Upper lobe of left lung (tissue), 6 donors: ENCODE measurements around the gene CYP4F12. TPM values are rescaled to one million over a fixed set of nuclear protein-coding genes. Genes with fewer than 3 reads are reported as not detected.

ENCODE experiments used
- ATAC-seq, 2 donors: fragments of 200-7000 bp; cut with Tn5 transposase; one replicate each; pipeline ENCODE4 v1.9.1; 2022; ENCODE audit warnings: mild to moderate bottlenecking in 2 of 2, moderate library complexity in 2 of 2; ENCODE audit not compliant: low FRiP score in 2 of 2
- DNase-seq, 2 donors: peaks; one replicate each; pipeline ENCODE4 v3.0.0-alpha.2; 2019 to 2020
- H3K27ac ChIP-seq, 4 donors: fragments of 200-600 bp; sonication (generic); one replicate each; pipeline ENCODE4 v1.5.1; 2016 to 2019
- H3K27me3 ChIP-seq, 4 donors: fragments of 200-600 bp; sonication (generic); one replicate each; pipeline ENCODE4 v1.5.1; 2017 to 2019
- H3K36me3 ChIP-seq, 4 donors: fragments of 200-600 bp; sonication (generic); one replicate each; pipeline ENCODE4 v1.5.1; 2016 to 2019
- H3K4me1 ChIP-seq, 4 donors: fragments of 200-600 bp; sonication (generic); one replicate each; pipeline ENCODE4 v1.5.1; 2018 to 2019
- H3K4me3 ChIP-seq, 4 donors: fragments of 200-600 bp; sonication (generic); one replicate each; pipeline ENCODE4 v1.5.1; 2017 to 2019; ENCODE audit warnings: mild to moderate bottlenecking in 2 of 4, moderate library complexity in 1 of 4
- H3K9me3 ChIP-seq, 4 donors: fragments of 200-600 bp; sonication (generic); one replicate each; pipeline ENCODE4 v1.5.1; 2018 to 2019
- EP300 ChIP-seq, 4 donors: sonication (generic); formaldehyde crosslinking; IDR thresholded peaks; one replicate each; pipeline ENCODE4 v1.5.1; 2017; ENCODE audit warnings: antibody characterized with exemption in 4 of 4, control low read depth in 2 of 4
- POLR2A ChIP-seq, 4 donors: fragments of 450-650 bp; IDR thresholded peaks; one replicate each; pipeline ENCODE4 v1.5.1; 2016 to 2017; ENCODE audit warnings: antibody characterized with exemption in 4 of 4, mild to moderate bottlenecking in 2 of 4
- POLR2AphosphoS5 ChIP-seq, 2 donors: sonication (generic); formaldehyde crosslinking; IDR thresholded peaks; one replicate each; pipeline ENCODE4 v1.5.1; 2017; ENCODE audit warnings: antibody characterized with exemption in 2 of 2
- WGBS, 2 donors: methylation state at CpG; one replicate each; pipeline ENCODE4 v1.1.5; 2017 to 2018; 5-methylcytosine and 5-hydroxymethylcytosine counted together
- total RNA-seq, 6 donors: library from RNA; depleted of rRNA in 4 of 6; stranded (reverse); fragments of >200 nt in 4 of 6; gene quantifications; one replicate each; pipeline versions ENCODE4 v1.1.0 to v1.2.1, GENCODE V29; 2016 to 2021
- TF ChIP-seq, protein P1 (sequence below), 6 experiments: fragments of 450-650 bp in 4 of 6; fragments of 200-600 bp in 2 of 6; sonication (generic) in 2 of 6; IDR thresholded peaks; one replicate each; pipeline ENCODE4 v1.5.1; 2016 to 2019; ENCODE audit warnings: antibody characterized with exemption in 6 of 6
- donor health status: DM: no; HTN: no; CAD: no; lungs with moderate emphysema.
- donor health status: DM: no; HTN: yes; CAD: no; lungs with severe emphysema.

Gene CYP4F12
- total RNA-seq, 6 donors from 2014 or later = 0.30 to 16.8 (median 2.0) TPM

DNA sequence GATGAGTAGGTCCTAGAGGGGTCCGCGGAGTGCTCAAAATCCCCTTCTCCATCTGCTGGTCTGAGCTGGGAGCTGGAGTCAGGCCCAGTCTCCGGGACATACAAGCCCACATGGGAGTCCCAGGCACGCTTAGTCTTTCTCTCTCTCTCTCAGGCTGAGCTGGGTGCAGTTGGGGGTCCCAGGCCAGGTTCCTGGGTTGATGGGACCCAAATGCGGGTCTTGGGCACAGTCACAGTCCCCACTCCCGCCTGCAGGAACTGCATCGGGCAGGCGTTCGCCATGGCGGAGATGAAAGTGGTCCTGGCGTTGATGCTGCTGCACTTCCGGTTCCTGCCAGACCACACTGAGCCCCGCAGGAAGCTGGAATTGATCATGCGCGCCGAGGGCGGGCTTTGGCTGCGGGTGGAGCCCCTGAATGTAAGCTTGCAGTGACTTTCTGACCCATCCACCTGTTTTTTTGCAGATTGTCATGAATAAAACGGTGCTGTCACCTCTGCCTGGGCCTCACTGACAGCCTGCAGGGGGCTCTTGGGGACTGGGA, 23.8 kb downstream of the CYP4F12 start:
- H3K27me3 ChIP-seq = no peaks in the 10 kb centered on the region
- no peak for ATAC-seq
- H3K36me3 ChIP-seq = no peaks in the 10 kb centered on the region
- TF ChIP-seq POLR2AphosphoS5 (IDR thresholded peaks at IDR 0.05) = no peak
- TF ChIP-seq POLR2A (IDR thresholded peaks at IDR 0.05) = no peak
- TF ChIP-seq, protein P1, sequence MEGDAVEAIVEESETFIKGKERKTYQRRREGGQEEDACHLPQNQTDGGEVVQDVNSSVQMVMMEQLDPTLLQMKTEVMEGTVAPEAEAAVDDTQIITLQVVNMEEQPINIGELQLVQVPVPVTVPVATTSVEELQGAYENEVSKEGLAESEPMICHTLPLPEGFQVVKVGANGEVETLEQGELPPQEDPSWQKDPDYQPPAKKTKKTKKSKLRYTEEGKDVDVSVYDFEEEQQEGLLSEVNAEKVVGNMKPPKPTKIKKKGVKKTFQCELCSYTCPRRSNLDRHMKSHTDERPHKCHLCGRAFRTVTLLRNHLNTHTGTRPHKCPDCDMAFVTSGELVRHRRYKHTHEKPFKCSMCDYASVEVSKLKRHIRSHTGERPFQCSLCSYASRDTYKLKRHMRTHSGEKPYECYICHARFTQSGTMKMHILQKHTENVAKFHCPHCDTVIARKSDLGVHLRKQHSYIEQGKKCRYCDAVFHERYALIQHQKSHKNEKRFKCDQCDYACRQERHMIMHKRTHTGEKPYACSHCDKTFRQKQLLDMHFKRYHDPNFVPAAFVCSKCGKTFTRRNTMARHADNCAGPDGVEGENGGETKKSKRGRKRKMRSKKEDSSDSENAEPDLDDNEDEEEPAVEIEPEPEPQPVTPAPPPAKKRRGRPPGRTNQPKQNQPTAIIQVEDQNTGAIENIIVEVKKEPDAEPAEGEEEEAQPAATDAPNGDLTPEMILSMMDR (IDR thresholded peaks at IDR 0.05) = no peak
- no peak for TF ChIP-seq EP300 (IDR thresholded peaks at IDR 0.05)
- H3K4me3 ChIP-seq = no peak overlapping the region
- peak in 1 of 2 donors; percentile 59 for DNase-seq
- H3K4me1 ChIP-seq = no peaks in the 10 kb centered on the region
- 72 to 81% methylated on average over 4 to 19 of the region's 19 CpGs for WGBS, 2 donors
- H3K9me3 ChIP-seq = no peaks in the 10 kb centered on the region
- no peak overlapping the region for H3K27ac ChIP-seq

DNA sequence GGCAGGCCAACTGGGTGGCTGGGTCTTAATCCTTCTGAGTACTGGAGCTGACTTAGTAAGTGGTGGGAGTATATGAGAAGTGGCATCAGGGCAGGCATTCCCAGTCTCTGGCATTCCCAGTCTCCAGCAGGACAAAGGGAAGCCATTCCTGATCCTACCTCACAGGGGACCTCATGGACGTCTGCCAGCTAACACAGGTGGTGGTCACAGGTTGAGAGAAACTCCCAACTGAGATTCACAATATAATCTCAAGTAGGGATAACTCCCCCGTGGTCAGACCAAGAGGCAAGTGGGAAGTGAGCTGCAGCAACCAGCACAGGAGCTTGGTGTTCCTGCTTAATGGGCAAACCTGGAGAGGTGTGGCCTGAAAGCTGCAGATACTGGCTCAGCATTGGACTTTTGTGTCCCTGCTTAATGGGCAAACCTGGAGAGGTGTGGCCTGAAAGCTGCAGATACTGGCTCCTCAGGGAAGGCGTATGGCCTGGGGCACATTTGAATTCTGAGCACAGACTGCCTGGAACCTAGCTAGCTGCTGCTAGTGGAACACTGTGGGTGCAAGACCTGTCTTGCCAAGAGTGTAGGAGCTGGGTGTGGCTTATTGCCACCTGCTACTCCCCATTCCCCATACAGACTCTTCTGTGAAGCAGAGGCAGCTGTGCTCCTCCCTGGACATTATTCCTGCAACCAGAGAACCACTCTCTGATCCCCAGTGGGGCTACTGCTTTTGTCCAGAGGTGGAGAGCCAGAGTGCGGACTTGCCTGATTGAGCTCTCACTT, 29.1 kb downstream of the CYP4F12 start:
- DNase-seq (no peak), ATAC-seq (peak in 1 of 2 donors; percentile 15)
- WGBS, 2 donors = 50 to 70% methylated on average over 1 to 4 of the region's 4 CpGs

DNA sequence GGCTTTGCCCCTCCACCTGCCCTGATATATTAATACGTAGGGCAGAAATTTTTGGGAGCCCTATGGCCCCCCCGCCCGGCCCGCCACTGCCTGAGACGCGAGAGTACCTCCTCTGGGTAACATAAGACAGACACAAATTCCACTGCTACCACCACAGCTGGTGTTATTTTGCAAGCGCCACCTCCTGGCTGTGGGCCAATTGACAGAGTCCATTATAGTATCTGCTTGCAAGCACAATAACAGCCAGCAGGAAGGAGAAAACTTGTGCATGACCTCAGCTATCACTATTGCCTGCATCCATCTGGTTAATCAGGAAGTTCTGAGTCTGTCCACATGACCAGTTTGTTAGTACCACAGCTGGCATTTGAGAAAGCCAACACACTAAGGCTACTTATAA, 29.6 kb downstream of the CYP4F12 start:
- TF ChIP-seq EP300 (IDR thresholded peaks at IDR 0.05) = no peak
- peak in 1 of 2 donors; percentile 19 for TF ChIP-seq POLR2AphosphoS5 (IDR thresholded peaks at IDR 0.05)
- WGBS, 2 donors = 3 to 13% methylated on average over 3 to 7 of the region's 7 CpGs

More for the DNA sequence above, 29.1 kb downstream of the CYP4F12 start:
- Histone ChIP-seq H3K27me3 (no peaks in the 10 kb centered on the region), H3K27ac (no peak overlapping the region), H3K4me1 (peaks cover 0 to 11% (median 5%) of the 10 kb centered on the region in 4 donors), H3K36me3 (no peaks in the 10 kb centered on the region), H3K4me3 (no peak overlapping the region), H3K9me3 (no peaks in the 10 kb centered on the region)
- TF ChIP-seq POLR2A (IDR thresholded peaks at IDR 0.05) (no peak), POLR2AphosphoS5 (IDR thresholded peaks at IDR 0.05) (no peak), EP300 (IDR thresholded peaks at IDR 0.05) (no peak)
- TF ChIP-seq, protein P1 (IDR thresholded peaks at IDR 0.05) = no peak

DNA sequence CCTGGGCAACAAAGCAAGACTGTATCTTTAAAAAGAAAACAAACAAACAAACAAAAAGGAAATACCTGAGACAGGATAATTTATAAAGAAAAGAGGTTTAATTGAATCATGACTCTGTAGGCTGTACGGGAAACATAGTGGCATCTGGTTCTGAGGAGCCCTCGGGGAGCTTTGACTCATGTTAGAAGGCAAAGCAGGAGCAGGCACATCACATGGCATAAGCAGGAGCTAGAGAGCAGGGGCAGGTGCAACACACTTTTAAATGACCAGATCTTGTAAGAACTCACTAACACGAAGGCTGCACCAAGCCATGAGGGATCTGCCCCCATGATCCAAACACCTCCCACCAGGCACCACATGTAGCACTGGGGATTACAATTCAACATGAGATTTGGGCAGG, 41.8 kb downstream of the CYP4F12 start:
- DNase-seq (no peak), ATAC-seq (no peak)
- Histone ChIP-seq H3K27ac (no peak overlapping the region), H3K36me3 (no peaks in the 10 kb centered on the region), H3K27me3 (no peaks in the 10 kb centered on the region), H3K4me3 (no peak overlapping the region), H3K4me1 (no peaks in the 10 kb centered on the region), H3K9me3 (no peaks in the 10 kb centered on the region)
- 56 to 74% methylated on average over 3 of the region's 3 CpGs for WGBS, 2 donors
- no peak for TF ChIP-seq POLR2A (IDR thresholded peaks at IDR 0.05)
- TF ChIP-seq POLR2AphosphoS5 (IDR thresholded peaks at IDR 0.05) = no peak
- TF ChIP-seq, protein P1 (IDR thresholded peaks at IDR 0.05) = no peak
- TF ChIP-seq EP300 (IDR thresholded peaks at IDR 0.05) = no peak

More for the DNA sequence above, 29.6 kb downstream of the CYP4F12 start:
- Histone ChIP-seq H3K4me3 (no peak overlapping the region), H3K27ac (no peak overlapping the region), H3K27me3 (no peaks in the 10 kb centered on the region), H3K9me3 (no peaks in the 10 kb centered on the region), H3K4me1 (peaks cover 0 to 11% (median 5%) of the 10 kb centered on the region in 4 donors), H3K36me3 (no peaks in the 10 kb centered on the region)
- ATAC-seq (peak; percentile 77 to 78), DNase-seq (peak; percentile 50 to 56)

DNA sequence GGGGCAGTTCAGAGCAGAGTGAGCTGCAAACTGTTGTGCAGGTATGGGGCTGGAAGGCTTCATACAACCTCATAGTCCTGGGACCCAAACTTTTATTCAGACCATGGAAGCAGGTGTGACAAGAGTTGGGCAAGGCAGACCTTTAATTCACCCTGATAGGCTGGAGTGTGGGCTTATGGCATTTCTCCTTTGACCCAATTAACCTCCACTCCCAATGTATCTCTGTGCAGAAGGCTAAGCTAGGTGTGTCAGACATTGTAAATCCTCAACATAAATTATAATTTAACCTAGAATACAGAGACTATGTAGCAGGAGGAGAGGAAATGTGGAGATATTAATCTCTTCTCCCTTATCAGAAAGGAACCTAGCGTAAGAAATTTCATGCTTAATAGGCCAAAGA, 42.8 kb downstream of the CYP4F12 start:
- no peak for TF ChIP-seq EP300 (IDR thresholded peaks at IDR 0.05)
- TF ChIP-seq POLR2A (IDR thresholded peaks at IDR 0.05) = no peak
- TF ChIP-seq, protein P1 (IDR thresholded peaks at IDR 0.05) = no peak
- no peak for TF ChIP-seq POLR2AphosphoS5 (IDR thresholded peaks at IDR 0.05)
- WGBS, 2 donors = 86 to 90% methylated on average over 1 of the region's 1 CpG
- Histone ChIP-seq H3K36me3 (no peaks in the 10 kb centered on the region), H3K27ac (no peak overlapping the region), H3K4me3 (no peak overlapping the region), H3K4me1 (no peaks in the 10 kb centered on the region), H3K27me3 (no peaks in the 10 kb centered on the region), H3K9me3 (no peaks in the 10 kb centered on the region)
- ATAC-seq (no peak), DNase-seq (no peak)
